Endodermal cell (in vitro differentiated cells): Measurements from ENCODE around the gene CCT5. TPM values are rescaled to one million over a fixed set of nuclear protein-coding genes. Genes with fewer than 3 reads are reported as not detected.
A peak's percentile ranks its signal among the peaks of the same experiment; 100 is the strongest.

Experiments used
- DNase-seq: peaks from one replicate; pipeline ENCODE4 v3.0.0-alpha.2; 2017
- H3K27ac ChIP-seq: 2 replicates; pipeline ENCODE4 v1.5.1; 2013; ENCODE audit warnings: mild to moderate bottlenecking, low read depth, low read length, moderate library complexity
- H3K27me3 ChIP-seq: 2 replicates; pipeline ENCODE4 v1.6.1; 2013; ENCODE audit warnings: mild to moderate bottlenecking, low read length, moderate library complexity; ENCODE audit not compliant: insufficient read depth, control insufficient read depth, poor library complexity, severe bottlenecking
- H3K36me3 ChIP-seq: 2 replicates; pipeline ENCODE4 v1.7.0; 2013; ENCODE audit warnings: mild to moderate bottlenecking, low read length, moderate library complexity; ENCODE audit not compliant: control insufficient read depth, insufficient read depth
- H3K4me1 ChIP-seq: one replicate; pipeline ENCODE4 v1.7.0; 2013; ENCODE audit warnings: low read length; ENCODE audit not compliant: control insufficient read depth, insufficient read depth
- H3K4me3 ChIP-seq: 2 replicates; pipeline ENCODE4 v1.5.1; 2013; ENCODE audit warnings: mild to moderate bottlenecking, low read length, moderate library complexity
- H3K9ac ChIP-seq: 2 replicates; pipeline ENCODE4 v1.6.1; 2013; ENCODE audit warnings: mild to moderate bottlenecking, low read length, moderate library complexity; ENCODE audit not compliant: poor library complexity, severe bottlenecking; ENCODE audit errors: extremely low read depth
- H3K9me3 ChIP-seq: 2 replicates; pipeline ENCODE4 v1.6.1; 2013; ENCODE audit warnings: mild to moderate bottlenecking, low read length, moderate library complexity; ENCODE audit not compliant: control insufficient read depth
- H3K27ac Mint-ChIP-seq: 2 replicates; pipeline ENCODE4 v1.8.0; 2020; ENCODE audit warnings: mixed read lengths
- H3K27me3 Mint-ChIP-seq: 2 replicates; pipeline ENCODE4 v1.8.0; 2021; ENCODE audit warnings: mild to moderate bottlenecking, mixed read lengths; ENCODE audit not compliant: insufficient read depth
- H3K36me3 Mint-ChIP-seq: 2 replicates; pipeline ENCODE4 v1.8.0; 2020; ENCODE audit warnings: low read depth, mixed read lengths
- H3K4me1 Mint-ChIP-seq: 2 replicates; pipeline ENCODE4 v1.8.0; 2020; ENCODE audit warnings: mixed read lengths
- H3K4me3 Mint-ChIP-seq: 2 replicates; pipeline ENCODE4 v1.8.0; 2020; ENCODE audit warnings: mild to moderate bottlenecking, moderate library complexity, mixed read lengths
- H3K9me3 Mint-ChIP-seq: 2 replicates; pipeline ENCODE4 v1.8.0; 2020; ENCODE audit warnings: mild to moderate bottlenecking, mixed read lengths
- CTCF ChIP-seq: fragments of 200-600 bp; sonication (generic); conservative IDR thresholded peaks from 2 replicates; pipeline ENCODE4 v1.5.0; 2021; ENCODE audit warnings: antibody characterized with exemption, mild to moderate bottlenecking
- WGBS, 2 experiments: methylation state at CpG; one replicate each; pipeline versions ENCODE4 v1.1.5 to v1.1.7; 2013; ENCODE audit warnings: missing lambda C conversion rate in 2 of 2, mixed read lengths in 1 of 2; ENCODE audit not compliant: insufficient coverage in 1 of 2, insufficient read length in 1 of 2; 5-methylcytosine and 5-hydroxymethylcytosine counted together
- total RNA-seq, 2 donors: library from RNA; stranded (reverse); fragmentation: NEBNext Ultra II Directional in 1 of 2; extraction: Animal tissue kit (Norgen Biotek cat#: 25700) in 1 of 2; gene quantifications; 2 replicates in 1 of 2; 3 replicates in 1 of 2; pipeline ENCODE4 v1.2.1, GENCODE V29; 2021

The CCT5 gene
- total RNA-seq, 2 donors from 2014 or later, result 316 to 356 TPM

GRCh38 chr5:10202089-10202910, 47.8 kb upstream of the CCT5 start:
- no peak for DNase-seq
- Histone ChIP-seq H3K9ac (no peak overlapping the region), H3K36me3 (no peaks in the 10 kb centered on the region), H3K4me1 (peaks cover 3% of the 10 kb centered on the region), H3K27ac (no peak overlapping the region), H3K27me3 (no peaks in the 10 kb centered on the region), H3K4me3 (no peak overlapping the region), H3K9me3 (peaks cover 14% of the 10 kb centered on the region)
- Mint-ChIP-seq H3K27ac (peak overlapping the region; percentile 13), H3K4me3 (no peak overlapping the region), H3K36me3 (peaks cover 8% of the 10 kb centered on the region), H3K27me3 (no peaks in the 10 kb centered on the region), H3K4me1 (peaks cover 17% of the 10 kb centered on the region), H3K9me3 (peaks cover 18% of the 10 kb centered on the region)
- no peak for TF ChIP-seq CTCF
- 73 to 84% methylated on average over 2 to 3 of the region's 3 CpGs for WGBS, 2 experiments

- no peak overlapping the region for H3K4me3 ChIP-seq
- no peak for TF ChIP-seq CTCF
- Mint-ChIP-seq H3K27me3 (no peaks in the 10 kb centered on the region), H3K36me3 (peaks cover 2% of the 10 kb centered on the region), H3K27ac (no peak overlapping the region), H3K4me3 (no peak overlapping the region), H3K4me1 (no peaks in the 10 kb centered on the region), H3K9me3 (no peaks in the 10 kb centered on the region)
- H3K27ac ChIP-seq, result no peak overlapping the region
- no peaks in the 10 kb centered on the region for H3K4me1 ChIP-seq
- no peaks in the 10 kb centered on the region for H3K9me3 ChIP-seq
- WGBS, 2 experiments, result 92% methylated on average over 1 of the region's 1 CpG; no CpG with 5 or more reads in 1 of the 2 experiments
- no peaks in the 10 kb centered on the region for H3K27me3 ChIP-seq
- DNase-seq, result no peak
- no peak overlapping the region for H3K9ac ChIP-seq
- no peaks in the 10 kb centered on the region for H3K36me3 ChIP-seq
Observed at GRCh38 chr5:10209004-10209403, 41.1 kb upstream of the CCT5 start.

GRCh38 chr5:10213316-10213715, 36.8 kb upstream of the CCT5 start:
- no peaks in the 10 kb centered on the region for H3K36me3 ChIP-seq
- H3K4me1 ChIP-seq, result no peaks in the 10 kb centered on the region
- DNase-seq, result no peak
- no peaks in the 10 kb centered on the region for H3K36me3 Mint-ChIP-seq
- no peak overlapping the region for H3K9ac ChIP-seq
- H3K9me3 Mint-ChIP-seq, result no peaks in the 10 kb centered on the region
- TF ChIP-seq CTCF, result no peak
- no peak overlapping the region for H3K27ac ChIP-seq
- H3K9me3 ChIP-seq, result no peaks in the 10 kb centered on the region
- H3K27me3 ChIP-seq, result no peaks in the 10 kb centered on the region
- H3K4me1 Mint-ChIP-seq, result no peaks in the 10 kb centered on the region
- H3K27me3 Mint-ChIP-seq, result no peaks in the 10 kb centered on the region
- WGBS, 2 experiments, result 92 to 97% methylated on average over 3 to 5 of the region's 5 CpGs
- no peak overlapping the region for H3K4me3 Mint-ChIP-seq
- no peak overlapping the region for H3K4me3 ChIP-seq
- no peak overlapping the region for H3K27ac Mint-ChIP-seq
